ENCODE measurements around the gene SNRNP70.

The SNRNP70 gene

DNA sequence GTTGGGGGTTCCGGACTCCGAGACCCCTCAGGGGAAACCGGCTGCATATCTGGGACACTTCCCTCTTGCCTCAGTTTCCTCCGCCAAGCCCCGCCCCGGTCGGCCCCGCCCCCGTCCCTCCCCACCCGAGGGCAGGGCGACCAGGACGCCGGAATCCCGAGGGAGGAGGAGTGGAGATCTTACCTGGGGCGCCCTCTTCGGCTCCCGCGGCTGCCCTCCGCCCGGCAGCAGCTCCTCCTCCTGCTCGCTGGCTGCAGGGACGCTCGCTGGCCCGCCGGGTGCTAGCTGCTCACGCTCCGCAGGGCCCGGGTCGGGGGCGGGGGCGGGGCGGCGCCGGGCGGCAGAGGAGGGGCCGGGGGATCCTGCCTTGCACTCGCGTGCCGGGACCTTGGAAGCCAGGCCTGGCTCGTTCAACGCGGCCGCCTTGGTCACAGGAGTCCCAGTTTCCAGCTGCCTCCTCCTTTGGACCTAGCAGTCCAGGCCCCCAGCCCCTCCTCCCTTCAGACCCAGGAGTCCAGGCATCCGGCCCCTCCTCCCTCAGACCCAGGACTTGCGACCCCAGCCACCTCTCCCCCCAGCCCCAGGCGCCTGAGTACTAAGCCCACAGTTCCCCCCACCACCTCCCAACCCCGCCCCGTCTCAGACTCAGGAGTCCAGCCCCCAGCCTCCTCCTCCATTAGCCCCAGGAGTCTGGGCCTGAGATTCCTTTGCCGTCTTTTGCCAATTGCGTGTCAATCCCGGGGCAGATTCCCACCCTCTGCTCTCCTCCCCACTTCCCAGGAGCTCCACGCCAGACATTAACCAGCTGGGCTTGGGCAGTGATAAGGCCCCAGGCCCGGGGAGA lies 20.3 kb upstream of the SNRNP70 start, which contains the start of gene NTF4:
TSS of gene NTF4 (minus strand) at position 51 of the 844 bp plus-strand sequence. CDS start 2,821 bp downstream, outside the sequence.
- no peak for DNase-seq

DNA sequence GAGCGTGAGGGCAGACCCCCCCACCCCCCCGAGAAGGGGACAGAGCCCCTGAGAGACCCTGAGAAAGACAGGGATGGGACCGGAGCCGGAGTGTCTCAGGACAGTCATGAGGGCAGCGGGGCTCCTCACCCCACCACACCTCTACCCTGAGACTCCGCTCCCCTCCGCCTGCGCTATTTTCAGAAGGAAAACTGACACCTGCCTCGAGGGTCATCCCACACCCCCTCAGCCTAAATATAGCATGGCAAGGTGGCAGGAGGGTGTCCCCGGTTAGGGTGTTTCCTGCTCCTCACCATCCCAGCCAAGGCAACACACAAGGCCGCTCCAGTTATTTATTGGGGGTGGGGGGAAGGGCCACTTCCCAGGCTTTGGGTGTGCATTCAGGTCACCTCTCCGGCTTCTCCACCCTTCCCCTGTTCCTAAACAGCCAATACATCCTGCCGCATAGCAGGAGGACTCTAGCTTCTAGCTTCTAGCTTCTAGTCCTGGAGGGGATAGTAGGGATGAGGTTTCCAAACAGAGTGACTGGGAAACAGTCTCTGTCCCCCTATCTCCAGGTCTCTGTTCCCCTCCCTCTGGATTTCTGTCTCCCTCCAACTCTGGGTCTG lies 19.2 kb upstream of the SNRNP70 start:
- DNase-seq, result no peak

DNA sequence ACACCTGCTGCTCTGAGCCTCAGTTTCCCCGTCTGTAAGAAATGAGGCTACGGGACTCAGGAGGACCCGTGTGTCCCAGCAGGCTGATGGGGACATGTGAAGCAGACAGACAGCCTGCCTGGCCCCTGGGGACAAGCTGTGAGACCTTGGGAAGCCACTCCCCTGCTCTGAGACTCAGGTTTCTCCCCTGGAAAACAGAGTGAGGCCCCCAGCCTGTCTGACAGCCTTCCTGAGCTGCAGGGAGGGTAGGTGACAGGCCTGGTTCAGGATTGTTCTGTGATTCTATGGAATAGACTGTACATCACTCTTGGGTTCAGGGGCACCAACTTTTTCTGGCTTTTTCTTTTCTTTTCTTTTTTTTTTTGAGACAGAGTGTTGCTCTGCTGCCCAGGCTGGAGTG lies 17.7 kb upstream of the SNRNP70 start:
- no peak for DNase-seq

DNA sequence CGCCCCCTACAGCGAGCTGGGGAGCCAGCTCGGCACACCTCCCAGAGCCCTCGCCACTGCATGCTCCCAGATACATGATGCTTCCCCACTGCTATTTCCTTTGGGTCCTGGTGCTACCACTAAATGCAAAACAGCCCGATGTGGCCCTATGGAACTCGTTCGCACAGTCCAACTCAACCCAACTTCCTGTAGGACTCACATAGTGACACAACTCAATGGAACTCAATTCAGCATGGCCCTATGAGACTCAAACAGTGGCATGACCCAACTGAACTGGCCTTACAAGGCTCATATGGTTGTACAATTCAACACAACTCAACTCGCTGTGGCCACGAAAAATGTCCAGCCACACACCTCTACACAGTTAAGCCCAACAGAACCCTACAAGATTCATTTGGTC lies 16.2 kb upstream of the SNRNP70 start:
- no peak for DNase-seq

DNA sequence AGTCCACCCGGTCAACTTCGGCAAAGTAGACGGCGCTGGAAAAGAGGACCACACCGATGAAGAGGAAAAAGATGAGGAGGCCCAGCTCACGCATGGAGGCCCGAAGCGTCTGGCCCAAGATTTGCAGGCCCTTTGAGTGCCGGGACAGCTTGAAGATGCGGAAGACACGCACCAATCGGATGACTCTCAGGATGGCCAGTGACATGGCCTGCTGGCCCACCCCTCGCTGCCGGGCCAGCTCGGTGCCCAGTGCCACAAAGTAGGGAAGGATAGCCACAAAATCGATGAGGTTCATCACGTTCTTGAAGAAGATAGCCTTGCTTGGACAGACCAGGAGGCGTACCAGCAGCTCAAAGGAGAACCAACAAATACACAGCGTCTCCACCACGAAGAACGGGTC lies 14.8 kb upstream of the SNRNP70 start:
- DNase-seq, result no peak

DNA sequence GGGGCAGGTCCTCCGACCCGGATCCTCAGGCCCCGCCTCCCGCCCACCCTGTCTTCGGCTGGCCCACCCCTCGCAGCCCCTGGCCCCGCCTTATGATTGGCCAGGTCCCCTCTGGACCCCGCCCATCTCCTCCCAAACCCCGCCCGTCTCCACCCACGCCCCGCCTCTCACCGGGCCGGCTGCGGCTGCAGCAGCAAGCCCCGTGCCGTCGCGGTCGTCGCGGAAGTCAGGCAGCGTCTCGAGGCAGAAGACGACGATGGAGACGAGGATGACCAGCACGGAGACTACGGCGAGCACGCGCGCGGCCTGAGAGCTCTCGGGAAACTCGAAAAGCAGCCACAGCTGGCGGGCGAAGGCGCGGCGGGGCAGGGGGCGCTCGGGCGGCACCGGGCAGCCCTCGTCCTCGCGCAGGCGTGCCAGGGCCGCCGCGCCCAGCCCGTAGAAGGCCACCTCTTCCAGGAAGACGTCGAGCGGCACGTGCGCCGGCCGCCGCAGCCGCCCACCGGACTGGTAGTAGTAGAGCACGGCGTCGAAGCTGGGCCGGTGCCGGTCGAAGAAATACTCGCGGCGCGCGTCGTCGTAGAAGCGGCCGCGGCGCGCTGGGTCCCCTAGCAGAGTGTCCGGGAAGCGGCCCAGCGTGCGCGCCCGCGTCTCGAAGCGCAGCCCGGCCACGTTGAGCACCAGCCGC lies 13.2 kb upstream of the SNRNP70 start:
- DNase-seq, result peak; percentile 42

DNA sequence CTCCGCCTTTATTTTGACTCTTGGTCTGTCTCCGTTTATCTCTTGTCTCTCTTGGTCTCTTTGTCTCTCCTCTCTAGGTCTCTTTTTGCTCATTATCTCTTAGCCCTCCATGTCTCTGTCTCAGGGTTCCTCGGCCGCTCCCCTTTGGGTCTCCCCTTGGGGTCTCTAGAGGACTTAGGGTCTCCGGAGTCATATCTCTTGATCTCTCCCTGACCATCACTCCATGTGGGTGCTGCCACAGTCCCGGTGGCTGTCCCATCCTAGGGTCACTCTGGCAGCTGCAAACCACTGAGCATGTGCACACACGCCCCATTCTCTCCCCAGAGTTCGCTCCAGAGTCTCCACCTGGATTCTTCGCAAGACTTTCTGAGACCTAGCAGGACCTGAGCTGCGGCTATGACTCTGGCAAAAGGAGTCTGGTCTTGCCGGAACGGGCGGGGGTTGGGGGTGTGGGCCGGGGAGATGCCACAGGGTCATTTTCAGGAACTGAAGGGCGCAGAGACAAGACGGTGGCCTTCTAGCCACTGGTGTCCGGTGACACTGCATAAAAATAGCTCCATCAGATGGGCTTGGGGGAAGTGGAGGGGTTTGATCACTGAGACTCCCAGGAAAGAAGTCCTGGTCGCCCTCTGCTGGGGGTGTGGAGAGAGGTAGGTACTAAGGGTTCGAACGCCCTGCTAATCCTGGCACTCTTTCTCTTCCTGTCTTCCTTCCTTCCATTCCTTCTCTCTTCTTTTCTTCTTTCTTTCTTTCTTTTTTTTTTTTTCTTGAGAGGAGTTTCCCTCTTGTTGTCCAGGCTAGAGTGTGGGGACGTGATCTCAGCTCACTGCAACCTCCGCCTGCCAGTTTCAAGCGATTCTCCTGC lies 11.5 kb upstream of the SNRNP70 start:
- no peak for DNase-seq

DNA sequence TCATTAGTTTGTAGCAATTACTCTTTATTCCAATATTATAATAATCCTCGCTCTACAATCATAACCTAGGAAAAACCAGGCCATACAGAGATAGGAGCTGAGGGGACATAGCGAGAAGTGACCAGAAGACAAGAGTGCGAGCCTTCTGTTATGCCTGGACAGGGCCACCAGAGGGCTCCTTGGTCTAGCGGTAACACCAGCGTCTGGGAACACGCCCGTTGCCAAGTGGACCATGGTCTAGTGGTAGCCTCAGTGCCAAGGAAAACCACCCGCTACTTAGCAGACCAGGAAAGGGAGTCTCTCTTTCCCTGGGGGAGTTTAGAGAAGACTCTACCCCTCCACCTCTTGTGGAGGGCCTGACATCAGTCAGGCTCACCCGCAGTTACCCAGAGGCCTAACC lies 10.4 kb upstream of the SNRNP70 start:
- DNase-seq, result peak; percentile 31

DNA sequence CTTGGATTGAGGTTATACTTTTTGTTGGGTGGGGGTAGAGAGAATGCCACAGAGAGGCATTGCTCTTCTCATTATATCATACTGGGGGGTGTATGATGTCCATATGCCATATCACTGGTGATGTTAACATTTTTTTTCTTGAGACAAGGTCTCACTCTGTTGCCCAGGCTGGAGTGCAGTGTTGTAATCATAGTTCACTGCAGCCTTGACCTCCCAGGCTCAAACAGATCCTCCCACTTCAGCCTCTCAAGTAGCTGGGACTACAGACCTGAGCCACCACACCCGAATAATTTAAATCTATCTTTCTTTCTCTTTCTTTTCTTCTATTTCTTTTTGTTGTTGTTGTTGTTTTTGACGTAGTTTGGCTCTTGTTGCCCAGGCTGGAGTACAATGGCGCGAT lies 4.9 kb upstream of the SNRNP70 start:
- no peak for DNase-seq

DNA sequence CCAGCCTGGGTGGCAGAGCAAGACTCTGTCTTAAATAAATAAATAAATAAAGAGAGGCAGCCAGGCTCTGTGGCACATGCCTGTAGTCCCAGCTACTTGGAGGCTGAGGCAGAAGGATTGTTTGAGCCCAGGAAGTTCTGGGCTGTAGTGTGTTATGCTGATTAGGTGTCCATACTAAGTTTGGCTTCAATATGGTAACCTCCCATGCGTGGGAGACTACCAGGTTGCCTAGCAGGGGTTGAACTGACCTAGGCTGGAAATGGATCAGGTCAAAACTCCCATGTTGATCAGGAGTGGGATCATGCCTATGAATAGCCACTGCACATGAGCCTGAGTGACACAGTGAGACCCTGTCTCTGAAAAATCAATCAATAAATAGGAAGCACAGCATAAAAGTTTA lies 4.0 kb upstream of the SNRNP70 start:
- no peak for DNase-seq

DNA sequence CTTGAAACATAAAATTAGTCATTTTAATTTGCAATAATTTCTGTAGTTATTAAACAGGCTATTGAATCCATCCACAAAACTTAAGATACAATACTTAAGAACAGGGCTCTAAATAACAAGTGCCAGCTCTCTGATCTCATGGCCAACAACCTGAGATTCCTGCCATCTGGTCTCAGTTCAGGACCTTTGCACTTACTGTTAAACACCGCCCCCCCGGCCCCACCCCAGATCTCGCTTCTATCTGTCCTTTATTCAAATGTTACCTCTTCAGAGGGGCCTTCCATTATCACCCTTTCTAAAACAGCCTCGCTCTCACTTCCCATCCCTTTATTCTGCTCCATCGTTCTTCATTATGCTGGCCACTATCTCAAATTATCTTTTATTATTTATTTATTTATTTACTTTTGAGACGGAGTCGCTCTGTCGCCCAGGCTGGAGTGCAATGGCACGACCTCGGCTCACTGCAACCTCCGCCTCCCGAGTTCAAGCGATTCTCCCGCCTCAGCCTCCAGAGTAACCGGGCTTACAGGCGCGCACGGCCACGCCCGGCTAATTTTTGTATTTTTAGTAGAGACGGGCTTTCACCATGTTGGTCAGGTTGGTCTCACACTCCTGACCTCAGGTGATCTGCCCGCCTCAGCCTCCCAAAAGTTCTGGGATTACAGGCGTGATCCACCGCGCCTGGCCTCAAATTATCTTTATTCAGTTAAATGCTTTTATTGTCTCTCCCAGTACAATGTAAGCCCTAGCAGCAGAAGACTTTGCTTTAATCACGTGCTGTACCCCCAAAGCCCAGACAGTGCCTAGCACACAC lies 838 bp upstream of the SNRNP70 start:
- no peak for DNase-seq

DNA sequence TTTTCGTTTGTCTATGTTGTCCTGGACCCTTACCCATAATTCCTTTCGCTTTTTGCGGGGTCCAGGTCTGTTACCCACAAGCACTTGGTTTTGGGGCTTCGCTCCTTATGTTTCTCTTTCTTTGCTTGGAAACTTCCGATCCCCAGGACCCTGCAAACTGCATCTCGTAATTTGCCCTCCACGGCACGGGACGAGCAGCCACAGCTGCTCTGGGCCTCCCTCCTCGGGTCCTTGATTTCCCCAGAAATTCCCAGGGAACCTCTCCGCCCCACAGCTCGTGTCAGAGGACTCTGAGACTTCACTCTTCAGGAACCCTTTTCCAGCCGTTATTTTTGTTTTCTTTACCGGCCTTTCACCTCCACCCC lies 599 bp downstream of the SNRNP70 start:
- no peak for DNase-seq

DNA sequence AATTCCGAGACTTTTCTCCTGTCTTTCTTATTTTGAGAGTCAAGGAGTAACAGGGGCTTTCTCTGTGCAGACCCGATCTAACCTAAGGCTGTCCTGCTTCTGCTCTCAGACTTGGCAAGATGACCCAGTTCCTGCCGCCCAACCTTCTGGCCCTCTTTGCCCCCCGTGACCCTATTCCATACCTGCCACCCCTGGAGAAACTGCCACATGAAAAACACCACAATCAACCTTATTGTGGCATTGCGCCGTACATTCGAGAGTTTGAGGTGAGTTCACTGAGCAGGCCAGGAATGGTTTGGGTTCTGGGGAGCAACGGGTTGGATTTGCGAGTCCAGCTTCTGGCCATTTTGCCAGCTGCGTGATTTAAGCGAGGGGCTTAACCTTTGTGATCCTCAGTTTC lies 1.0 kb downstream of the SNRNP70 start:
- no peak for DNase-seq

DNA sequence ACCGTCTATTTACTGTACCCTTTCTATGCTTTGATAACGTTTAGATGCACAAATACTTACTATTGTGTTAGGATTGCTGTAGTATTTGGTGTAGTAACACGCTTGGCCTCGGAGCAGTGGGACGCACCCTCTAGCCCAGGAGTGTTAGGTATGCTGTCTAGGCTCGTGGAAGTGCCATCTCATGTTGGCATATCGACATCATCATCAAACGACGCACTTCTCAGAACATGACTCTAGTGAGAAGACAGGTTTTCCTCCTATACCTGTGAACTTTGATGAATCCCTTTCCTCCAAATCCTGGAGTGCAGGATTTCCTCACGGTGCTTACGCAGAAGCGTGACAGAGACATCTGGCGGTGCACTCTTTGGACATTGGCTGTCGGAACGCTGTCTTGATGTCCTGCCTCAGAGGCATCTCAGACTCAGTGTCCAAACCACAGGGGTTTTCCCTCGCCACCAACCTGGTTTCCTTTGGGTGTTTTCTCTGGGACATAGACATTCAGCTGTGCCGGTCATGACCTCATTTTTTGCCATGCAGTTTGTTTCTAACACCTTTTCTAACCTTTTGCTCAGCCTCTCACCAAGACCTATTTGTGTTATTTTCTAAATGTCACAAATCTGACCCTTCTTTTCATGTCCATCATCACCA lies 6.3 kb downstream of the SNRNP70 start:
- DNase-seq, result no peak

DNA sequence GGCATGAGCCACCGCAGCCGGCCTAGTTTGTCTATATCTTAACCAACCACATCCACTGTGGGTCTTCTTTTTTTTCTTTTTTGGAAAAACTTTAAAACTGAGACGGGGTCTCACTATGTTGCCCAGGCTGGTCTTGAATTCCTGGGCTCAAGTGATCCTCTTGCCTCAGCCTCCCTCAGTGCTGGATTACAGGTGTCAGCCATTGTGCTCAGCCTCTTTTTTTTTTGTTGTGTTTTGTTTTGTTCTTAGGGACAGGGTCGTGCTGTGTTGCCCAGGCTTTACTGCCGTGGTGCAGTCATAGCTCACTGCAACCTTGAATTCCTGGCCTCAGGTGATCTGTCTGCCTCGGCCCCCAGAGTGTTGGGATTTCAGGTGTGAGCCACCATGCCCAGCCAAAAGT lies 7.4 kb downstream of the SNRNP70 start:
- DNase-seq, result no peak

DNA sequence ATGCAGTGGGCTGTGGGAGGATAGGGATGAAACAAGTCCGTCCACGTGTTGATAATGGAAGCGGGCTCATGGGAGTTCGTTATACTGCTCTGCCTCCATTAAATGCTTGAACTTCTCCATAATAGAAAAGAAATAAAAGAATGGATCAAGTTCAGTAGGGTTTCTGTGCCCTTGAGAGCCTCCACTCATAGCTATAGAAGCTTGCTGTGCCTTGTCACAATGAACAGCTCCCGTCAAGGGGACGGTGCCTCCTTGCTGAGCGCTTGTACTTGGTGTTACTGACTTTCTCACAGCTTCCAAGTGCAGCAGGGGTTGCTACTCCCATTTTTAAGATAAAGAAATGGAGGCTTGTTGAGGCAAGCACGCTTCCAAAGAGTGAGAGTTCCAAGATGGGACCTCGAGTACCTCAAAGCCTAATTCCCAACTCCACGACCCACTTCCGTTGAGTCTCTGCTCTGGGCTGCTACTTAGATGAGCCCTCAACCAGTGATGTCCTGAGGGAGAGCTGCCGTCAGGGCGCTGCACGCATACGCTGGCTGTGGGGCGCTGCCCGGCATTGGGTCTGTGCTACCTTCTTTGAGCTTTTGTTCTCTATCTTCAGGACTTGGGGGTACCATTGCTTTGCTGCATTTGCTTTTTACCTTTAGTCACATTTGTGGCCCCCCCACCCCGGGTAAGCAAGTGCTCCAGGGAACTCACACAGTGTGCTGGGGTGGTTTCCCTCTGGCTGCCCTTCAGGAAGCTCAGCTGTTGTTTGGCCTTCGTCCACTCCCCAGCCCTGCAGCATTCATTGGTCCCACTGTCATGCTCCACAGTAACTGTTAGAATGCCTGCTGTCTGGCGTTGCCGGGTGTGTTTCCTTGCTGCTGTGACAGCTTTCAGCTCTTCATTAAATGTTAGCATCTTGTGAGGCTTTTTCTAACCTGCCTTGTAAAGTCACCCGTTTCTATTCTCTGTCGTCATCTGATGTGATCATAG lies 9.5 kb downstream of the SNRNP70 start:
- DNase-seq, result no peak

DNA sequence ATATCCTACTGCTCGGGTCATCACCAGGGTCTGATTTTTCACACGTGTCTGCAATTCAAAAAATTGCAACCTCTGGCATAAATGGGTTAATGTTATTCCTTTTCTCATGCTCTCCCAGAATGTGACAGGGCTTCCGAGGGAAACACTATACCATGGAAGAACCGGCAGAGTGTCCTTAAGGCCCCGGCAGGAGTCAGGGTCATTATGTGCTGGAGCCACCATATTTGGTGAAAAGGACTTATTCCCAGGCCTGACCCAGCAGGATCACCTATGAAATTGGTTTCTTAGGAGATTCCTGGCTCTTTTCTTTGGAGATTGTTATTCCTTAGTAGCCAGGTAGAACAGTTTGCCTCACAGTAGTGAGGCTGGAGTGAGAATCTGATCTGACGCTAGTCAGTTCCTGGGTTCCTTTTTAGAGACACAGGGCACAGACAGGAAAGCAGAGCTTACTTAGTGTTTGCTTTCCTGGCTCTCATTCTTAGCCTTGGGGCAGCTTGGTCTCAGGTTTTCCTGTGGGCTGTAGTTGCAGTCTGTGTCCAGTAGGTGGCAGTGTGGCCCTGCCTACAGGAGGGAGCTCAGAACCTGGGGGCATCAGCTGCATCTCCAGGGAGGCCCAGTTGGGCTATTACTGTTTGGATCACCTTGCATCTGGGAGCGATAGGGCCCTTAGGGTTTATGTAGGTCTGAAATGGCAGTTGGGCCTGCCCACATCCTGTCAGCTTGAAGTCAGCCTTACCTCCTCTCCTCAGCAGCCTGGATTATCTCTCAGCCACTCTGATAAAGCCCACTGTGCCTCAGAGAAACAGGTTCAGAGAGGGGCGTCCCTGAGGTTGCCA lies 12.4 kb downstream of the SNRNP70 start:
- peak; percentile 80 for DNase-seq

DNA sequence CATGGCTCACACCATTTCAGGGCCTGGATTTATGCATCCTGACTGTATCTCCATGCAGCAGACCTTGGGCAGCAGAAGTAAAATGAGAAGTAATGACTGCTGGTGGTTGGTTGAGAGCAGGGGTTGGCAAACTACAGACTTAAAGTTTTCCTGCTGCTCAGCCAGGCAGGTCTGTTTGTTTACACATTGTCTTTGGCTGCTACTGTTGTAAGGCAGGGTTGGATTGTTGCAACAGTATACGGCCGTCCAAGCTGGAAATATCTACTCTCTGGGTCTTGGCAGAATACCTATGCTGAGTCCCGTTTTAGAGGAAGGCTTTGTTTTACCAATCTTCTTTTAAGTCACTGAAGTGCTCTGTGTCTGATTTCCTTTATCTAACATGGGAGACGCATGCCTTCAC lies 13.5 kb downstream of the SNRNP70 start:
- DNase-seq, result no peak

DNA sequence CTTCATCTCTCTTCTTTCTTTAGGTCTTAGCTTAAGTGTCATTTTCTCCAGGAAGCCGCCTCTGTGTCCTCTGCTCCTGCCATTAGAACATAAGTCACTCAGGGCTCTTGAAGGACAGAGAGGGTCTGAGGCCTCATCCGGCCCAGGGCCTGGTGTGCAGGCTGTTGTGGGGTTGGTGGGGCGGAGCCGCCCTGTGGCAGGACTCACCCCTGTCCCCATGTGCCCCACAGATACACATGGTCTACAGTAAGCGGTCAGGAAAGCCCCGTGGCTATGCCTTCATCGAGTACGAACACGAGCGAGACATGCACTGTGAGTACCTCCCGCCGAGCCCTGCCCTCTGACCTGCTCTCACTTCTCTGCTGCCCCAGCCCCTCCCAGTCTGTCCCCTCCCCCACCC lies 15.9 kb downstream of the SNRNP70 start:
- DNase-seq, result no peak
